Activated T-helper 1 cell treated with anti-CD3 and anti-CD28 coated beads, Interleukin-12 subunit alpha, Interleukin-12 subunit beta, Interleukin-2, Interleukin-4 antibody, amounts not matched to agents 30 ng/mL and 10 ng/mL and 1 ng/mL, durations not matched to agents 14 hours and 24 hours and 36 hours (primary cell): ENCODE results near the gene CCDC127. TPM values are rescaled to one million over a fixed set of nuclear protein-coding genes. Genes with fewer than 3 reads are reported as not detected.

Experiments used
- DNase-seq: peaks from one replicate; pipeline ENCODE4 v3.0.0; 2021; ENCODE audit warnings: low spot score
- H3K27ac Mint-ChIP-seq: one replicate; pipeline ENCODE4 v1.8.0; 2021; ENCODE audit warnings: mild to moderate bottlenecking, mixed read lengths
- H3K27me3 Mint-ChIP-seq: one replicate; pipeline ENCODE4 v1.8.0; 2022; ENCODE audit warnings: mild to moderate bottlenecking, moderate library complexity, mixed read lengths; ENCODE audit not compliant: insufficient read depth
- H3K36me3 Mint-ChIP-seq: one replicate; pipeline ENCODE4 v1.8.0; 2021; ENCODE audit warnings: low read depth, mixed read lengths
- H3K4me1 Mint-ChIP-seq: one replicate; pipeline ENCODE4 v1.8.0; 2021; ENCODE audit warnings: low read depth, mixed read lengths
- H3K4me3 Mint-ChIP-seq: one replicate; pipeline ENCODE4 v1.8.0; 2021; ENCODE audit warnings: mild to moderate bottlenecking, moderate library complexity, mixed read lengths
- H3K9me3 Mint-ChIP-seq: one replicate; pipeline ENCODE4 v1.8.0; 2021; ENCODE audit warnings: mixed read lengths
- intact Hi-C: fragments of 100-400 bp; cut with micrococcal nuclease; formaldehyde crosslinking; loops from one replicate; pipeline ENCODE4 v1.15.1; 2024
- total RNA-seq: library from RNA; stranded (reverse); gene quantifications from 2 replicates; pipeline ENCODE4 v1.2.3, GENCODE V29; 2022

Gene CCDC127
- total RNA-seq, 1 donor from 2014 or later, result 10.9 TPM

- Mint-ChIP-seq H3K27me3 (no peaks in the 10 kb centered on the region), H3K9me3 (no peaks in the 10 kb centered on the region), H3K36me3 (peaks cover 24% of the 10 kb centered on the region), H3K4me3 (no peak overlapping the region), H3K4me1 (peaks cover 17% of the 10 kb centered on the region), H3K27ac (peak overlapping the region; percentile 14)
- intact Hi-C loops, result no loop called here
- no peak for DNase-seq
Measured at GRCh38 chr5:206927-207536, 10.9 kb downstream of the CCDC127 start.

- H3K27ac Mint-ChIP-seq, result no peak overlapping the region
Measured at GRCh38 chr5:206406-206805, 11.5 kb downstream of the CCDC127 start.

GRCh38 chr5:204966-205670 lies 12.8 kb downstream of the CCDC127 start:
- Mint-ChIP-seq H3K27me3 (no peaks in the 10 kb centered on the region), H3K4me1 (peaks cover 12% of the 10 kb centered on the region), H3K4me3 (no peak overlapping the region), H3K9me3 (no peaks in the 10 kb centered on the region), H3K27ac (no peak overlapping the region), H3K36me3 (peaks cover 24% of the 10 kb centered on the region)
- intact Hi-C loops, result no loop called here
- no peak for DNase-seq

More at GRCh38 chr5:206406-206805, 11.5 kb downstream of the CCDC127 start:
- no peaks in the 10 kb centered on the region for H3K9me3 Mint-ChIP-seq
- intact Hi-C loops, result no loop called here
- no peaks in the 10 kb centered on the region for H3K27me3 Mint-ChIP-seq
- no peak overlapping the region for H3K4me3 Mint-ChIP-seq
- no peak for DNase-seq
- peaks cover 24% of the 10 kb centered on the region for H3K36me3 Mint-ChIP-seq
- H3K4me1 Mint-ChIP-seq, result peaks cover 17% of the 10 kb centered on the region

- peaks cover 7% of the 10 kb centered on the region for H3K4me1 Mint-ChIP-seq
- no peaks in the 10 kb centered on the region for H3K9me3 Mint-ChIP-seq
- no peaks in the 10 kb centered on the region for H3K27me3 Mint-ChIP-seq
- DNase-seq, result no peak
- H3K4me3 Mint-ChIP-seq, result no peak overlapping the region
- intact Hi-C loops, result no loop called here
- peak overlapping the region; percentile 49 for H3K27ac Mint-ChIP-seq
- H3K36me3 Mint-ChIP-seq, result peaks cover 24% of the 10 kb centered on the region
Measured at GRCh38 chr5:204462-204861, 13.5 kb downstream of the CCDC127 start.

GRCh38 chr5:204001-204400 lies 14.0 kb downstream of the CCDC127 start:
- peaks cover 24% of the 10 kb centered on the region for H3K36me3 Mint-ChIP-seq
- no peak overlapping the region for H3K27ac Mint-ChIP-seq
- H3K27me3 Mint-ChIP-seq, result no peaks in the 10 kb centered on the region
- intact Hi-C loops, result no loop called here
- H3K4me3 Mint-ChIP-seq, result no peak overlapping the region
- H3K9me3 Mint-ChIP-seq, result no peaks in the 10 kb centered on the region
- no peak for DNase-seq
- H3K4me1 Mint-ChIP-seq, result peaks cover 6% of the 10 kb centered on the region

- intact Hi-C loops, result no loop called here
- Mint-ChIP-seq H3K36me3 (peaks cover 24% of the 10 kb centered on the region), H3K27me3 (no peaks in the 10 kb centered on the region), H3K4me3 (no peak overlapping the region), H3K9me3 (no peaks in the 10 kb centered on the region), H3K4me1 (peaks cover 6% of the 10 kb centered on the region), H3K27ac (no peak overlapping the region)
- DNase-seq, result no peak
Measured at GRCh38 chr5:203246-203930, 14.6 kb downstream of the CCDC127 start.

GRCh38 chr5:201672-202071 lies 16.3 kb downstream of the CCDC127 start:
- Mint-ChIP-seq H3K27ac (no peak overlapping the region), H3K4me3 (no peak overlapping the region)

GRCh38 chr5:200985-201384 lies 17.0 kb downstream of the CCDC127 start:
- Mint-ChIP-seq H3K4me3 (no peak overlapping the region), H3K27ac (no peak overlapping the region), H3K36me3 (peaks cover 15% of the 10 kb centered on the region), H3K9me3 (no peaks in the 10 kb centered on the region), H3K4me1 (no peaks in the 10 kb centered on the region), H3K27me3 (no peaks in the 10 kb centered on the region)
- intact Hi-C loops, result no loop called here
- no peak for DNase-seq

More at GRCh38 chr5:201672-202071, 16.3 kb downstream of the CCDC127 start:
- intact Hi-C loops, result no loop called here
- Mint-ChIP-seq H3K27me3 (no peaks in the 10 kb centered on the region), H3K36me3 (peaks cover 15% of the 10 kb centered on the region), H3K4me1 (no peaks in the 10 kb centered on the region), H3K9me3 (no peaks in the 10 kb centered on the region)
- no peak for DNase-seq

- Mint-ChIP-seq H3K36me3 (peaks cover 10% of the 10 kb centered on the region), H3K9me3 (no peaks in the 10 kb centered on the region), H3K4me3 (no peak overlapping the region), H3K27ac (no peak overlapping the region), H3K27me3 (peaks cover 2% of the 10 kb centered on the region), H3K4me1 (peaks cover 5% of the 10 kb centered on the region)
- no peak for DNase-seq
- intact Hi-C loops, result no loop called here
Measured at GRCh38 chr5:199950-200645, 17.9 kb downstream of the CCDC127 start.

- H3K27ac Mint-ChIP-seq, result no peak overlapping the region
- H3K4me1 Mint-ChIP-seq, result peaks cover 5% of the 10 kb centered on the region
- peaks cover 3% of the 10 kb centered on the region for H3K36me3 Mint-ChIP-seq
- intact Hi-C loops, result no loop called here
- H3K9me3 Mint-ChIP-seq, result no peaks in the 10 kb centered on the region
- DNase-seq, result no peak
- H3K4me3 Mint-ChIP-seq, result no peak overlapping the region
- H3K27me3 Mint-ChIP-seq, result peaks cover 2% of the 10 kb centered on the region
Measured at GRCh38 chr5:199197-199949, 18.6 kb downstream of the CCDC127 start.

GRCh38 chr5:198516-199196 lies 19.3 kb downstream of the CCDC127 start:
- Mint-ChIP-seq H3K27ac (no peak overlapping the region), H3K27me3 (peaks cover 2% of the 10 kb centered on the region), H3K36me3 (peaks cover under 1% of the 10 kb centered on the region), H3K4me1 (peaks cover 5% of the 10 kb centered on the region), H3K9me3 (no peaks in the 10 kb centered on the region), H3K4me3 (no peak overlapping the region)
- intact Hi-C loops, result no loop called here
- DNase-seq, result no peak

GRCh38 chr5:197892-198489 lies 20.0 kb downstream of the CCDC127 start:
- no peak overlapping the region for H3K4me3 Mint-ChIP-seq
- peaks cover 5% of the 10 kb centered on the region for H3K4me1 Mint-ChIP-seq
- no peaks in the 10 kb centered on the region for H3K9me3 Mint-ChIP-seq
- intact Hi-C loops, result no loop called here
- H3K36me3 Mint-ChIP-seq, result no peaks in the 10 kb centered on the region
- H3K27me3 Mint-ChIP-seq, result peaks cover 2% of the 10 kb centered on the region
- no peak for DNase-seq
- no peak overlapping the region for H3K27ac Mint-ChIP-seq
